Astrocyte (in vitro differentiated cells and primary cell): ENCODE measurements around the gene ARAP2. TPM values are rescaled to one million over a fixed set of nuclear protein-coding genes. Genes with fewer than 3 reads are reported as not detected.

ENCODE experiments used
- DNase-seq: peaks from one replicate; pipeline ENCODE4 v3.0.0-alpha.2; 2010; ENCODE audit warnings: low read depth
- FAIRE-seq: peaks from 2 replicates; lab custom pipeline; 2011; peaks lifted over from hg19 to GRCh38; lab: Jason Lieb, UNC
- H2AFZ ChIP-seq: 2 replicates; pipeline ENCODE4 v1.6.0; 2012; ENCODE audit warnings: low read depth, low read length, inconsistent platforms
- H3K27ac ChIP-seq: 2 replicates; pipeline ENCODE4 v1.5.1; 2011; ENCODE audit warnings: low read depth, low read length, inconsistent platforms
- H3K27me3 ChIP-seq: 2 replicates; pipeline ENCODE4 v1.6.0; 2011; ENCODE audit warnings: low read length, inconsistent platforms; ENCODE audit not compliant: insufficient read depth
- H3K36me3 ChIP-seq: 2 replicates; pipeline ENCODE4 v1.5.1; 2011; ENCODE audit warnings: low read length, inconsistent platforms; ENCODE audit not compliant: insufficient read depth
- H3K4me1 ChIP-seq: 2 replicates; pipeline ENCODE4 v1.5.1; 2011; ENCODE audit warnings: low read length, inconsistent platforms; ENCODE audit not compliant: insufficient read depth
- H3K4me2 ChIP-seq: 2 replicates; pipeline ENCODE4 v1.6.0; 2012; ENCODE audit warnings: low read length, inconsistent platforms
- H3K4me3 ChIP-seq: 2 replicates; pipeline ENCODE4 v1.5.1; 2011; ENCODE audit warnings: low read depth, mild to moderate bottlenecking, low read length, inconsistent platforms; ENCODE audit not compliant: insufficient read depth
- H3K79me2 ChIP-seq: 2 replicates; pipeline ENCODE4 v1.6.0; 2012; ENCODE audit warnings: mild to moderate bottlenecking, low read length, inconsistent platforms; ENCODE audit not compliant: insufficient read depth
- H3K9ac ChIP-seq: 2 replicates; pipeline ENCODE4 v1.6.0; 2012; ENCODE audit warnings: mild to moderate bottlenecking, low read length, inconsistent platforms
- H3K9me3 ChIP-seq: 2 replicates; pipeline ENCODE4 v1.5.1; 2012; ENCODE audit warnings: low read depth, mild to moderate bottlenecking, low read length, inconsistent platforms; ENCODE audit not compliant: insufficient read depth
- H4K20me1 ChIP-seq: 2 replicates; pipeline ENCODE4 v1.6.0; 2012; ENCODE audit warnings: low read length, inconsistent platforms; ENCODE audit not compliant: insufficient read depth
- H3K27ac Mint-ChIP-seq: one replicate; pipeline ENCODE4 v1.8.0; 2021; ENCODE audit warnings: mild to moderate bottlenecking, mixed read lengths; ENCODE audit not compliant: unreplicated experiment
- H3K27me3 Mint-ChIP-seq: one replicate; pipeline ENCODE4 v1.8.0; 2021; ENCODE audit warnings: low read depth, mixed read lengths; ENCODE audit not compliant: unreplicated experiment
- H3K36me3 Mint-ChIP-seq: one replicate; pipeline ENCODE4 v1.8.0; 2021; ENCODE audit warnings: low read depth, mixed read lengths; ENCODE audit not compliant: unreplicated experiment
- H3K4me1 Mint-ChIP-seq: one replicate; pipeline ENCODE4 v1.8.0; 2021; ENCODE audit warnings: low read depth, mixed read lengths; ENCODE audit not compliant: unreplicated experiment
- H3K4me3 Mint-ChIP-seq: one replicate; pipeline ENCODE4 v1.8.0; 2021; ENCODE audit warnings: mild to moderate bottlenecking, moderate library complexity, mixed read lengths; ENCODE audit not compliant: unreplicated experiment
- H3K9me3 Mint-ChIP-seq: one replicate; pipeline ENCODE4 v1.8.0; 2021; ENCODE audit warnings: mild to moderate bottlenecking, mixed read lengths; ENCODE audit not compliant: unreplicated experiment
- CTCF ChIP-seq: IDR thresholded peaks from 2 replicates; pipeline ENCODE4 v1.5.1; 2011; ENCODE audit warnings: low read depth, mild to moderate bottlenecking, inconsistent platforms, low read length, moderate library complexity; ENCODE audit not compliant: insufficient read depth
- EZH2 ChIP-seq: IDR thresholded peaks from 2 replicates; pipeline ENCODE4 v1.6.1; 2012; ENCODE audit warnings: mild to moderate bottlenecking, low read length, inconsistent platforms; ENCODE audit not compliant: insufficient read depth
- total RNA-seq: library from RNA; stranded (reverse); gene quantifications from 2 replicates; pipeline ENCODE4 v1.2.1, GENCODE V29; 2021

ARAP2 gene
- total RNA-seq, 1 donor from 2014 or later: 9.6 TPM

DNA sequence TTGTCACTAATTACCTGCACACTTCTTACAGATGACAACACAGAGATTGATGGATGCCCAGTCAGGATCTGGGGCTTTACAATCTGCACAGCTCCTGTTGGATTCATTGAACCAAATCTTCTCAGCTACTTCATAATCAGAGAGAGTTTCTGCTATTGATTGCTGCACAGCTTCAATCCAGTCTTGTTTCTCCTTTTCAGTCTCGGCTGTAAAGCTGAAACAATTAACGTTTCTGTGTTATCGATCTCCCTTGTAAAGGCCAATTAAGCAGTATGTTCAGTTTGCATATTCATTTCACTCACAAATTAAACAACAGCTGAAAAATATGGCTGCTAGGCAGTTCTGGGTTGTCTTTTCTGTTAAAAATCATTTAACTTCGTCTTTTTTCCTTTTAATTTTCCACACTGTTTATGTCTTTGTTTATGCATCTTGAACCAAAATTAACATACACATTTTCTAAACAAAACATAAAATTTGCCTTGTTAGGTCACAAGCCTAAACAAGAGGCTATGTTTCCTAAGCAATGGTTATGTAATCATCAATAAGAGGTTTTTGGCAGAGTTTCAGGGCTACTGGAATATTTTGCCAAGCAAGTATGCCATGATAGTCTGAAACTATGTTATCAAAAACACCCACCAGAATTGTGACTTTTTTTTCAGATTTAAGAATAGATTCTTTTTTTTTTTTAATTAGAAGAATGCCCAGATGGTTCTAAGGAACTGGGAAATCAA lies 79.2 kb downstream of the ARAP2 start:
- Histone ChIP-seq H3K4me2 (no peak overlapping the region), H2AFZ (no peak overlapping the region), H3K4me3 (no peak overlapping the region), H4K20me1 (no peaks in the 10 kb centered on the region), H3K27ac (no peak overlapping the region), H3K9ac (no peak overlapping the region), H3K4me1 (no peaks in the 10 kb centered on the region), H3K36me3 (no peaks in the 10 kb centered on the region), H3K9me3 (no peaks in the 10 kb centered on the region), H3K79me2 (no peaks in the 10 kb centered on the region), H3K27me3 (no peaks in the 10 kb centered on the region)
- FAIRE-seq (no peak), DNase-seq (peak; percentile 30)
- Mint-ChIP-seq H3K4me3 (no peak overlapping the region), H3K27me3 (no peaks in the 10 kb centered on the region), H3K4me1 (peaks cover 4% of the 10 kb centered on the region), H3K27ac (no peak overlapping the region), H3K36me3 (peaks cover 5% of the 10 kb centered on the region), H3K9me3 (no peaks in the 10 kb centered on the region)
- TF ChIP-seq EZH2 (no peak), CTCF (no peak)

- Mint-ChIP-seq H3K27me3 (no peaks in the 10 kb centered on the region), H3K27ac (no peak overlapping the region), H3K36me3 (peaks cover 5% of the 10 kb centered on the region), H3K4me3 (no peak overlapping the region), H3K9me3 (no peaks in the 10 kb centered on the region), H3K4me1 (no peaks in the 10 kb centered on the region)
- Histone ChIP-seq H4K20me1 (no peaks in the 10 kb centered on the region), H3K4me1 (no peaks in the 10 kb centered on the region), H3K79me2 (no peaks in the 10 kb centered on the region), H3K4me3 (no peak overlapping the region), H3K4me2 (no peak overlapping the region), H3K27ac (no peak overlapping the region), H2AFZ (no peak overlapping the region), H3K27me3 (no peaks in the 10 kb centered on the region), H3K9ac (no peak overlapping the region), H3K36me3 (no peaks in the 10 kb centered on the region), H3K9me3 (no peaks in the 10 kb centered on the region)
- DNase-seq (no peak), FAIRE-seq (no peak)
- TF ChIP-seq CTCF: no peak
- TF ChIP-seq EZH2: no peak
Observed at GRCh38 chr4:36163198-36163597, 81.1 kb downstream of the ARAP2 start.

GRCh38 chr4:36159208-36159607 lies 85.1 kb downstream of the ARAP2 start:
- Histone ChIP-seq H4K20me1 (no peaks in the 10 kb centered on the region), H3K9ac (no peak overlapping the region), H3K4me3 (no peak overlapping the region), H3K36me3 (no peaks in the 10 kb centered on the region), H3K4me2 (no peak overlapping the region), H3K4me1 (no peaks in the 10 kb centered on the region), H3K79me2 (no peaks in the 10 kb centered on the region), H2AFZ (no peak overlapping the region), H3K27me3 (no peaks in the 10 kb centered on the region), H3K9me3 (no peaks in the 10 kb centered on the region), H3K27ac (no peak overlapping the region)
- Mint-ChIP-seq H3K4me3 (no peak overlapping the region), H3K27me3 (no peaks in the 10 kb centered on the region), H3K9me3 (no peaks in the 10 kb centered on the region), H3K36me3 (peaks cover 4% of the 10 kb centered on the region), H3K4me1 (no peaks in the 10 kb centered on the region), H3K27ac (no peak overlapping the region)
- FAIRE-seq (no peak), DNase-seq (no peak)
- TF ChIP-seq CTCF: no peak
- no peak for TF ChIP-seq EZH2
